H1 (cell line): Measurements from ENCODE around the gene GALNT4. TPM values are rescaled to one million over a fixed set of nuclear protein-coding genes. Genes with fewer than 3 reads are reported as not detected.

Experiments used
- CTCF ChIA-PET: fragments of 300-600 bp; sonication (Branson Sonifier 250); formaldehyde crosslinking; loops from one replicate; lab custom pipeline; 2021; ENCODE audit not compliant: partially characterized antibody; lab: Charles Lee
- POLR2A ChIA-PET: fragments of 300-600 bp; sonication (Branson Sonifier 250); formaldehyde crosslinking; loops from one replicate; lab custom pipeline; 2021; ENCODE audit warnings: inconsistent platforms; ENCODE audit not compliant: partially characterized antibody; lab: Charles Lee
- DNase-seq, 2 experiments: peaks; one replicate each; pipeline versions ENCODE4 v3.0.0 to v3.0.0-alpha.2; 2010 to 2022; ENCODE audit warnings: low spot score in 2 of 2, low read depth in 1 of 2, mixed read lengths in 1 of 2
- FAIRE-seq: peaks from 2 replicates; lab custom pipeline; 2011; peaks lifted over from hg19 to GRCh38; lab: Jason Lieb, UNC
- H2AFZ ChIP-seq: 2 replicates; pipeline ENCODE4 v1.8.1; 2012; ENCODE audit warnings: low read length, inconsistent platforms
- H2AK5ac ChIP-seq: 2 replicates; pipeline ENCODE4 v1.6.1; 2013; ENCODE audit warnings: low read depth, low read length
- H2BK120ac ChIP-seq: replicated peaks from 2 replicates; pipeline ENCODE3; 2013; ENCODE audit warnings: low read depth, low read length, inconsistent platforms
- H2BK12ac ChIP-seq: 2 replicates; pipeline ENCODE4 v1.6.1; 2013; ENCODE audit warnings: low read depth, low read length
- H2BK15ac ChIP-seq: 2 replicates; pipeline ENCODE4 v1.6.1; 2013; ENCODE audit warnings: low read length
- H2BK20ac ChIP-seq: 2 replicates; pipeline ENCODE4 v1.6.1; 2013; ENCODE audit warnings: low read length
- H2BK5ac ChIP-seq: 2 replicates; pipeline ENCODE4 v1.6.1; 2013; ENCODE audit warnings: low read depth, low read length
- H3K14ac ChIP-seq: 2 replicates; pipeline ENCODE4 v1.6.1; 2013; ENCODE audit warnings: inconsistent platforms; ENCODE audit not compliant: insufficient read length
- H3K18ac ChIP-seq: 2 replicates; pipeline ENCODE4 v1.6.1; 2013; ENCODE audit warnings: low read length; ENCODE audit errors: extremely low read depth
- H3K23ac ChIP-seq: 2 replicates; pipeline ENCODE4 v1.6.1; 2013; ENCODE audit warnings: inconsistent platforms; ENCODE audit not compliant: insufficient read length
- H3K23me2 ChIP-seq: 2 replicates; pipeline ENCODE4 v1.6.1; 2013; ENCODE audit warnings: low read depth, low read length
- H3K27ac ChIP-seq: 2 replicates; pipeline ENCODE4 v1.6.1; 2011; ENCODE audit warnings: low read depth, low read length, inconsistent platforms
- H3K27me3 ChIP-seq, 4 experiments: replicated peaks in 1 of 4; 1 replicate in 1 of 4; 2 replicates in 3 of 4; pipeline versions ENCODE4 v1.6.1 to v1.8.1; 2011 to 2013; ENCODE audit warnings: low read length in 3 of 4, mild to moderate bottlenecking in 3 of 4, inconsistent platforms in 2 of 4, mixed read lengths in 2 of 4, moderate library complexity in 1 of 4; ENCODE audit not compliant: control insufficient read depth in 3 of 4, insufficient read depth in 3 of 4; ENCODE audit errors: extremely low read depth in 1 of 4
- H3K36me3 ChIP-seq, 4 experiments: 2 replicates each; pipeline versions ENCODE4 v1.6.1 to v1.8.1; 2011 to 2013; ENCODE audit warnings: mild to moderate bottlenecking in 4 of 4, low read length in 3 of 4, moderate library complexity in 2 of 4, control low read depth in 1 of 4, inconsistent platforms in 1 of 4; ENCODE audit not compliant: insufficient read depth in 4 of 4, control insufficient read depth in 2 of 4
- H3K4ac ChIP-seq: replicated peaks from 2 replicates; pipeline ENCODE3; 2013; ENCODE audit warnings: low read length, low read depth, mixed read lengths, inconsistent platforms; ENCODE audit not compliant: insufficient read length
- H3K4me1 ChIP-seq, 4 experiments: replicated peaks in 1 of 4; 1 replicate in 1 of 4; 2 replicates in 3 of 4; pipeline versions ENCODE4 v1.6.1 to v1.8.1; 2011 to 2013; ENCODE audit warnings: low read length in 3 of 4, inconsistent platforms in 2 of 4, mixed read lengths in 1 of 4; ENCODE audit not compliant: insufficient read depth in 4 of 4, control insufficient read depth in 3 of 4
- H3K4me2 ChIP-seq, 2 experiments: 2 replicates each; pipeline versions ENCODE4 v1.6.1 to v1.8.1; 2011 to 2013; ENCODE audit warnings: low read depth in 2 of 2, low read length in 2 of 2, control low read depth in 1 of 2, inconsistent platforms in 1 of 2, mild to moderate bottlenecking in 1 of 2; ENCODE audit not compliant: insufficient read depth in 1 of 2
- H3K4me3 ChIP-seq, 4 experiments: fragments of 200-600, 300-600 bp in 1 of 4; sonication (generic), shearing (Covaris generic), sonication (Bioruptor Twin) in 1 of 4; 2 replicates each; pipeline versions ENCODE4 v1.5.1 to v1.8.1; 2011 to 2016; ENCODE audit warnings: low read length in 4 of 4, low read depth in 3 of 4, control low read depth in 2 of 4, inconsistent platforms in 2 of 4, mild to moderate bottlenecking in 2 of 4, mixed read lengths in 1 of 4, moderate library complexity in 1 of 4; ENCODE audit not compliant: insufficient read depth in 2 of 4; ENCODE audit errors: extremely low read depth in 1 of 4
- H3K56ac ChIP-seq: replicated peaks from 2 replicates; pipeline ENCODE3; 2013; ENCODE audit warnings: low read depth, mild to moderate bottlenecking, mixed read lengths, low read length, inconsistent platforms; ENCODE audit not compliant: insufficient read length
- H3K79me1 ChIP-seq: 2 replicates; pipeline ENCODE4 v1.6.1; 2013; ENCODE audit warnings: low read depth, low read length, control low read depth
- H3K79me2 ChIP-seq, 2 experiments: 2 replicates each; pipeline versions ENCODE4 v1.6.1 to v1.8.1; 2012 to 2013; ENCODE audit warnings: low read length in 2 of 2, mild to moderate bottlenecking in 2 of 2, inconsistent platforms in 1 of 2; ENCODE audit not compliant: insufficient read depth in 2 of 2, control insufficient read depth in 1 of 2
- H3K9ac ChIP-seq, 4 experiments: replicated peaks in 1 of 4; 1 replicate in 1 of 4; 2 replicates in 3 of 4; pipeline versions ENCODE4 v1.6.1 to v1.8.1; 2011 to 2013; ENCODE audit warnings: low read depth in 3 of 4, low read length in 3 of 4, control low read depth in 2 of 4, mild to moderate bottlenecking in 2 of 4, moderate library complexity in 2 of 4, inconsistent platforms in 1 of 4; ENCODE audit errors: extremely low read depth in 1 of 4
- H3K9me3 ChIP-seq, 2 experiments: 2 replicates each; pipeline versions ENCODE4 v1.6.1 to v1.8.1; 2012 to 2013; ENCODE audit warnings: mild to moderate bottlenecking in 2 of 2, moderate library complexity in 2 of 2, control low read depth in 1 of 2, inconsistent platforms in 1 of 2, low read depth in 1 of 2, low read length in 1 of 2, mixed read lengths in 1 of 2; ENCODE audit not compliant: insufficient read depth in 2 of 2
- H4K20me1 ChIP-seq, 2 experiments: replicated peaks in 1 of 2; 2 replicates each; pipeline versions ENCODE3 to v1.8.1; 2011 to 2013; ENCODE audit warnings: inconsistent platforms in 2 of 2, low read length in 2 of 2, mild to moderate bottlenecking in 1 of 2; ENCODE audit not compliant: insufficient read depth in 2 of 2, control insufficient read depth in 1 of 2
- H4K5ac ChIP-seq: 2 replicates; pipeline ENCODE4 v1.6.1; 2013; ENCODE audit warnings: low read length, low read depth, mixed read lengths, inconsistent platforms; ENCODE audit not compliant: insufficient read length
- H4K8ac ChIP-seq: 2 replicates; pipeline ENCODE4 v1.8.0; 2013; ENCODE audit warnings: mild to moderate bottlenecking, moderate library complexity, low read length, inconsistent platforms; ENCODE audit not compliant: insufficient read depth; ENCODE audit errors: extremely low read depth
- H4K91ac ChIP-seq: replicated peaks from 2 replicates; pipeline ENCODE3; 2013; ENCODE audit warnings: low read length, mixed read lengths, inconsistent platforms; ENCODE audit not compliant: insufficient read length
- EZH2 ChIP-seq: fragments of 200-600 bp; sonication (generic); IDR thresholded peaks from 2 replicates; pipeline ENCODE4 v1.7.1; 2012; ENCODE audit warnings: low read depth, mild to moderate bottlenecking, moderate library complexity, low read length, inconsistent platforms; ENCODE audit not compliant: severe bottlenecking
- HDAC2 ChIP-seq, 2 experiments: fragments of 300-600 bp in 1 of 2; sonication (generic) in 1 of 2; IDR thresholded peaks; 2 replicates each; pipeline ENCODE4 v1.6.1; 2011 to 2012; ENCODE audit warnings: low read depth in 2 of 2, low read length in 2 of 2, mild to moderate bottlenecking in 2 of 2, moderate library complexity in 2 of 2, borderline replicate concordance in 1 of 2, inconsistent platforms in 1 of 2
- SIRT6 ChIP-seq: IDR thresholded peaks from one replicate; pipeline ENCODE4 v1.7.1; 2012; ENCODE audit warnings: low read length, inconsistent platforms
- WGBS, 2 experiments: shearing (Covaris generic) in 1 of 2; methylation state at CpG; one replicate each; pipeline versions ENCODE4 v1.1.6 to v1.1.7; 2013 to 2015; ENCODE audit warnings: low lambda C conversion rate in 2 of 2, mixed read lengths in 2 of 2, inconsistent platforms in 1 of 2, low coverage in 1 of 2, missing lambda C conversion rate in 1 of 2; ENCODE audit not compliant: insufficient replicate concordance in 2 of 2, insufficient coverage in 1 of 2, insufficient read length in 1 of 2; ENCODE audit errors: extremely low coverage in 1 of 2, missing lambda C conversion rate in 1 of 2; 5-methylcytosine and 5-hydroxymethylcytosine counted together
- polyA plus RNA-seq, 7 experiments: library from polyadenylated mRNA; depleted of rRNA in 3 of 7; stranded (reverse) in 5 of 7; unstranded in 2 of 7; fragments of >200 nt in 5 of 7; fragments of 200-250 nt in 2 of 7; gene quantifications; 1 replicate in 5 of 7; 2 replicates in 1 of 7; 4 replicates in 1 of 7; pipeline versions ENCODE4 v1.2.1 to v1.2.3, GENCODE V29; 2011 to 2013; ENCODE audit warnings: missing spikeins in 2 of 7, mixed read lengths in 2 of 7
- total RNA-seq: library from RNA; stranded (reverse); fragmentation: NEBNext Ultra II Directional; extraction: Animal tissue kit (Norgen Biotek cat#: 25700); gene quantifications from 2 replicates; pipeline ENCODE4 v1.2.1, GENCODE V29; 2021
- TF ChIP-seq, protein P1 (sequence below): IDR thresholded peaks from 2 replicates; pipeline ENCODE4 v1.6.1; 2011; ENCODE audit warnings: low read depth, mild to moderate bottlenecking, low read length; ENCODE audit not compliant: insufficient read depth
- TF ChIP-seq, protein P2 (sequence below): IDR thresholded peaks from 2 replicates; pipeline ENCODE4 v1.6.1; 2012; ENCODE audit warnings: low read length, inconsistent platforms

GALNT4 gene
- total and polyA plus RNA-seq, 2 of the 8 experiments (the other 6 are each of a cell fraction or from before 2014, with no cell fraction given) = 0.45 to 3.3 TPM

DNA sequence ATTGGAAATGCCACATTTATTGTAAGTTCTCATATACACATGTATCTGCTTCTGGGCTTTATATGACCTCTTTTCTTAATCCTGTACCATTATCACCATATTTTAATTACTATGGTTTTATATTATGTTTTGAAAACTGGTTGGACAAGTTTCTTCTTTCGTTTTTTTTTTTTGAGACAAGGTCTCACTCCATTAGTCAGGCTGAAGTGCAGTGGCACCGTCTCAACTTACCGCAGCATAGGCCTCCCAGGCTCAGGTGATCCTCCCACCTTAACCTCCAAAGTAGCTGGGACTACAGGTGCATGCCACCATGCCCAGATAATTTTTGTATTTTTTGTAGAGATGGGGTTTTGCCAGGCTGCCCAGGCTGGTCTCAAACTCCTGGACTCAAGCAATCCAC, 44.6 kb downstream of the GALNT4 start:
- TF ChIP-seq, protein P1, sequence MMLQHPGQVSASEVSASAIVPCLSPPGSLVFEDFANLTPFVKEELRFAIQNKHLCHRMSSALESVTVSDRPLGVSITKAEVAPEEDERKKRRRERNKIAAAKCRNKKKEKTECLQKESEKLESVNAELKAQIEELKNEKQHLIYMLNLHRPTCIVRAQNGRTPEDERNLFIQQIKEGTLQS = no peak
- TF ChIP-seq EZH2 (no peak), SIRT6 (no peak), HDAC2 (IDR thresholded peaks at IDR 0.05; ENCODE audit: borderline replicate concordance in 1 of 2, low read depth in 2 of 2, low read length in 2 of 2) (no peak)
- TF ChIP-seq, protein P2, sequence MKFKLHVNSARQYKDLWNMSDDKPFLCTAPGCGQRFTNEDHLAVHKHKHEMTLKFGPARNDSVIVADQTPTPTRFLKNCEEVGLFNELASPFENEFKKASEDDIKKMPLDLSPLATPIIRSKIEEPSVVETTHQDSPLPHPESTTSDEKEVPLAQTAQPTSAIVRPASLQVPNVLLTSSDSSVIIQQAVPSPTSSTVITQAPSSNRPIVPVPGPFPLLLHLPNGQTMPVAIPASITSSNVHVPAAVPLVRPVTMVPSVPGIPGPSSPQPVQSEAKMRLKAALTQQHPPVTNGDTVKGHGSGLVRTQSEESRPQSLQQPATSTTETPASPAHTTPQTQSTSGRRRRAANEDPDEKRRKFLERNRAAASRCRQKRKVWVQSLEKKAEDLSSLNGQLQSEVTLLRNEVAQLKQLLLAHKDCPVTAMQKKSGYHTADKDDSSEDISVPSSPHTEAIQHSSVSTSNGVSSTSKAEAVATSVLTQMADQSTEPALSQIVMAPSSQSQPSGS = no peak
- POLR2A ChIA-PET = no interaction called here
- Histone ChIP-seq H4K8ac (no peak overlapping the region), H3K4me1 (no peaks in the 10 kb centered on the region), H2AK5ac (no peak overlapping the region), H3K18ac (no peak overlapping the region), H3K27me3 (no peaks in the 10 kb centered on the region), H2BK5ac (no peak overlapping the region), H3K27ac (no peak overlapping the region), H3K9ac (no peak overlapping the region), H2BK20ac (no peak overlapping the region), H3K14ac (no peak overlapping the region), H3K4ac (no peak overlapping the region), H2AFZ (no peak overlapping the region), H3K23ac (no peak overlapping the region), H3K56ac (no peak overlapping the region), H4K91ac (no peak overlapping the region), H3K79me1 (no peaks in the 10 kb centered on the region), H3K79me2 (no peaks in the 10 kb centered on the region), H4K20me1 (no peaks in the 10 kb centered on the region), H3K23me2 (no peaks in the 10 kb centered on the region), H2BK12ac (no peak overlapping the region), H3K4me2 (no peak overlapping the region), H2BK120ac (no peak overlapping the region), H3K9me3 (no peaks in the 10 kb centered on the region), H3K4me3 (no peak overlapping the region), H2BK15ac (no peak overlapping the region), H4K5ac (no peak overlapping the region), H3K36me3 (no peaks in the 10 kb centered on the region)
- DNase-seq (no peak), FAIRE-seq (no peak)
- CTCF ChIA-PET = interaction anchor here (1.3 kb wide), 1 partner anchor 9 kb away, joined by 5 read pairs; no protein-coding TSS in a partner anchor
- 80% methylated on average over 3 of the region's 3 CpGs; no CpG with 5 or more reads in 1 of the 2 experiments for WGBS, 2 experiments
